Omental fat pad (tissue), 4 donors: ENCODE results near the gene BABAM1. TPM values are rescaled to one million over a fixed set of nuclear protein-coding genes. Genes with fewer than 3 reads are reported as not detected.

Source experiments
- ATAC-seq: fragments of 150-250 bp; one replicate; pipeline ENCODE4 v1.9.1; 2016; ENCODE audit warnings: mild to moderate bottlenecking, moderate library complexity; ENCODE audit not compliant: low FRiP score
- DNase-seq: peaks from one replicate; pipeline ENCODE4 v3.0.0-alpha.2; 2019; ENCODE audit warnings: low spot score
- CTCF ChIP-seq, 3 donors: fragments of 450-650 bp; IDR thresholded peaks; one replicate each; pipeline ENCODE4 v1.5.1; 2016 to 2017; ENCODE audit warnings: antibody characterized with exemption in 3 of 3, mild to moderate bottlenecking in 3 of 3, moderate library complexity in 2 of 3
- total RNA-seq, 4 donors: library from RNA; depleted of rRNA; stranded (reverse); fragments of >200 nt; gene quantifications; one replicate each; pipeline ENCODE4 v1.1.0, GENCODE V29; 2016

BABAM1 gene
- total RNA-seq, 4 donors from 2014 or later: 46.0 to 62.1 (median 59.1) TPM

DNA sequence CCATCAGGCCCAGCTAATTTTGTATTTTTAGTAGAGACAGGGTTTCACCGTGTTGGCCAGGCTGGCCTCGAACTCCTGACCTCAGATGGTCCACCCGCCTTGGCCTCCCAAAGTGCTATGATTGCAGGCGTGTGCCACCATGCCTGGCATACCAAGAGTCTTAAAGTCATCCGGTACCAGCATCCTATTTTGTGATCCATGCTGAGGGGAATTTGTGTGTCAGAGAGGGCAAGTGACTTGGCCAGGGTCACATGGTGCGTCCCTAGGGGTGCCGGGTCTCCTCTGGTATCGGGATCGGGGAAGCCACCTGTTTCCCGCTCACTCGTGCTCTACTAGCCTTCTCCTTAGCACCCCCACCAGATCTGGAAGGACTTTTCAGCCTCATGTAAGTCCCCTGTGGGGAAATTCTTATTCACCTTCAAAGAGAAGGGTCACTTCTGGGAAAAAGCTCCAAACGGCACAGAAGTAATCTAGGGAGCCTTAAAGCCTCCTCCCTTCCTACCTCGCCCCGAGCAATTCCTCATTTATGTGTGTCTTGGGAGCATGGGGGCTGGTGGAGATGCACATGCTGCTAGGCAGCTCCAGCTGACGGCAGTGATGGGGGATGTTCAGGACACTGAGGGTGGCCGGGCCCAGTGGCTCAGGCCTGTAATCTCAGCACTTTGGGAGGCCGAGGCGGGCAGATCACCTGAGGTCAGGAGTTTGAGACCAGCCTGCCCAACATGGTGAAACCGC is 8.4 kb downstream of the BABAM1 start:
- DNase-seq (no peak), ATAC-seq (no peak)
- no peak for TF ChIP-seq CTCF (IDR thresholded peaks at IDR 0.05)

- TF ChIP-seq CTCF (IDR thresholded peaks at IDR 0.05): no peak
- ATAC-seq (no peak), DNase-seq (no peak)
Measured at GRCh38 chr19:17279436-17279835, 12.2 kb downstream of the BABAM1 start.

- TF ChIP-seq CTCF (IDR thresholded peaks at IDR 0.05): no peak
- DNase-seq: no peak
- ATAC-seq: peak; percentile 5
Measured at GRCh38 chr19:17281391-17282304, 14.4 kb downstream of the BABAM1 start, which contains the start of gene ANKLE1. Gene ANKLE1 (plus strand): TSS chr19:17281901. CDS start chr19:17281921, 20 bp downstream.

GRCh38 chr19:17282488-17283125 is 15.4 kb downstream of the BABAM1 start:
- ATAC-seq: peak; percentile 86
- peak in 1 of 3 donors; percentile 85 for TF ChIP-seq CTCF (IDR thresholded peaks at IDR 0.05)
- DNase-seq: peak; percentile 72

GRCh38 chr19:17283504-17283996 is 16.3 kb downstream of the BABAM1 start:
- ATAC-seq (no peak), DNase-seq (no peak)
- no peak for TF ChIP-seq CTCF (IDR thresholded peaks at IDR 0.05)

- TF ChIP-seq CTCF (IDR thresholded peaks at IDR 0.05): no peak
- DNase-seq (no peak), ATAC-seq (no peak)
Measured at GRCh38 chr19:17285415-17286135, 18.3 kb downstream of the BABAM1 start.
